Spleen (tissue), 11 donors: ENCODE measurements around the gene POLE. TPM values are rescaled to one million over a fixed set of nuclear protein-coding genes. Genes with fewer than 3 reads are reported as not detected.
A peak's percentile ranks its signal among the peaks of the same experiment; 100 is the strongest.

Experiments used
- DNase-seq: peaks from one replicate; pipeline ENCODE4 v3.0.0-alpha.2; 2020
- H3K27ac ChIP-seq, 8 donors: fragments of 200-600 bp; sonication (generic) in 7 of 8; 1 replicate in 4 of 8; 2 replicates in 4 of 8; pipeline versions ENCODE4 v1.5.0 to v1.8.0; 2016 to 2021; ENCODE audit warnings: inconsistent platforms in 4 of 8, mild to moderate bottlenecking in 4 of 8, moderate library complexity in 1 of 8
- H3K27me3 ChIP-seq, 7 donors: fragments of 200-600 bp; sonication (generic) in 6 of 7; replicated peaks in 1 of 7; 1 replicate in 4 of 7; 2 replicates in 3 of 7; pipeline versions ENCODE4 v1.5.0 to v1.8.0; 2016 to 2021; ENCODE audit warnings: inconsistent platforms in 3 of 7, mild to moderate bottlenecking in 1 of 7
- H3K36me3 ChIP-seq, 6 donors: fragments of 200-600 bp; sonication (generic) in 5 of 6; 1 replicate in 4 of 6; 2 replicates in 2 of 6; pipeline versions ENCODE4 v1.5.0 to v1.8.0; 2016 to 2021; ENCODE audit warnings: inconsistent platforms in 2 of 6
- H3K4me1 ChIP-seq, 6 donors: fragments of 200-600 bp; sonication (generic) in 5 of 6; 1 replicate in 3 of 6; 2 replicates in 3 of 6; pipeline versions ENCODE4 v1.5.0 to v1.8.0; 2016 to 2021; ENCODE audit warnings: inconsistent platforms in 3 of 6
- H3K4me3 ChIP-seq, 8 donors: fragments of 200-600 bp; sonication (generic) in 7 of 8; 1 replicate in 4 of 8; 2 replicates in 4 of 8; pipeline versions ENCODE4 v1.5.0 to v1.8.0; 2016 to 2021; ENCODE audit warnings: inconsistent platforms in 4 of 8, mild to moderate bottlenecking in 4 of 8, moderate library complexity in 2 of 8
- H3K9me3 ChIP-seq, 8 donors: fragments of 200-600 bp; sonication (generic) in 7 of 8; 1 replicate in 4 of 8; 2 replicates in 4 of 8; pipeline versions ENCODE4 v1.5.0 to v1.8.0; 2016 to 2021; ENCODE audit warnings: inconsistent platforms in 4 of 8
- POLR2A ChIP-seq, 3 donors: fragments of 450-650 bp; IDR thresholded peaks; one replicate each; pipeline ENCODE4 v1.5.1; 2017; ENCODE audit warnings: antibody characterized with exemption in 3 of 3, mild to moderate bottlenecking in 1 of 3
- POLR2AphosphoS5 ChIP-seq, 3 donors: sonication (generic); formaldehyde crosslinking; IDR thresholded peaks; one replicate each; pipeline ENCODE4 v1.5.1; 2017; ENCODE audit warnings: antibody characterized with exemption in 3 of 3
- WGBS, 5 donors: extraction: QIAGEN DNeasy Blood & Tissue Kit in 3 of 5; methylation state at CpG; one replicate each; pipeline versions ENCODE4 v1.1.5 to v1.1.7; 2013 to 2018; 5-methylcytosine and 5-hydroxymethylcytosine counted together
- intact Hi-C: fragments of 100-400 bp; cut with DNase I; formaldehyde crosslinking; loops from one replicate; pipeline ENCODE4 v1.15.0; 2023; ENCODE audit warnings: low total_unique reads
- polyA plus RNA-seq, 3 donors: library from polyadenylated mRNA; stranded (reverse); fragments of 200-250 nt; gene quantifications; one replicate each; pipeline ENCODE4 v1.2.1, GENCODE V29; 2013
- total RNA-seq, 7 donors: library from RNA; depleted of rRNA in 3 of 7; stranded (reverse); fragments of >200 nt in 3 of 7; fragmentation: NEBNext Ultra II Directional in 4 of 7; extraction: Animal tissue kit (Norgen Biotek cat#: 25700) in 4 of 7; gene quantifications; one replicate each; pipeline versions ENCODE4 v1.1.0 to v1.2.1, GENCODE V29; 2016 to 2021
- TF ChIP-seq, protein P1 (sequence below), 11 experiments: fragments of 200-600 bp in 7 of 11; fragments of 450-650 bp in 4 of 11; sonication (generic) in 4 of 11; IDR thresholded peaks in 8 of 11; conservative IDR thresholded peaks in 3 of 11; 1 replicate in 7 of 11; 2 replicates in 4 of 11; pipeline versions ENCODE4 v1.4.0 to v1.8.0; 2016 to 2021; ENCODE audit warnings: antibody characterized with exemption in 11 of 11, inconsistent platforms in 4 of 11, mild to moderate bottlenecking in 1 of 11
- donor health status: healthy with polysubstance abuse.
- donor health status: DM: no; HTN: no; CAD: no; lungs with moderate emphysema.
- donor health status: DM: no; HTN: no; CAD: no.
- donor health status: Bipolar disorder and iron deficiency.
- donor health status: healthy.
- donor health status: DM: no; HTN: no; CAD: no.
- donor health status: DM: yes; HTN: yes; CAD: no.

Gene POLE
- total and polyA plus RNA-seq, 10 donors, result 18.1 to 122 (median 89.4) TPM

GRCh38 chr12:132632521-132633228, 54.5 kb downstream of the POLE start:
- no peaks in the 10 kb centered on the region for H3K9me3 ChIP-seq
- 75 to 88% (median 83%) methylated on average over 17 of the region's 17 CpGs for WGBS, 5 donors
- H3K27me3 ChIP-seq, result no peaks in the 10 kb centered on the region
- H3K36me3 ChIP-seq, result peaks cover 2 to 100% (median 88%) of the 10 kb centered on the region in 6 donors
- H3K27ac ChIP-seq, result peak overlapping the region in 1 of 8 donors; percentile 34
- H3K4me1 ChIP-seq, result no peaks in the 10 kb centered on the region
- no peak overlapping the region for H3K4me3 ChIP-seq
- TF ChIP-seq POLR2A (IDR thresholded peaks at IDR 0.05) (no peak), POLR2AphosphoS5 (IDR thresholded peaks at IDR 0.05) (no peak)
- TF ChIP-seq, protein P1, sequence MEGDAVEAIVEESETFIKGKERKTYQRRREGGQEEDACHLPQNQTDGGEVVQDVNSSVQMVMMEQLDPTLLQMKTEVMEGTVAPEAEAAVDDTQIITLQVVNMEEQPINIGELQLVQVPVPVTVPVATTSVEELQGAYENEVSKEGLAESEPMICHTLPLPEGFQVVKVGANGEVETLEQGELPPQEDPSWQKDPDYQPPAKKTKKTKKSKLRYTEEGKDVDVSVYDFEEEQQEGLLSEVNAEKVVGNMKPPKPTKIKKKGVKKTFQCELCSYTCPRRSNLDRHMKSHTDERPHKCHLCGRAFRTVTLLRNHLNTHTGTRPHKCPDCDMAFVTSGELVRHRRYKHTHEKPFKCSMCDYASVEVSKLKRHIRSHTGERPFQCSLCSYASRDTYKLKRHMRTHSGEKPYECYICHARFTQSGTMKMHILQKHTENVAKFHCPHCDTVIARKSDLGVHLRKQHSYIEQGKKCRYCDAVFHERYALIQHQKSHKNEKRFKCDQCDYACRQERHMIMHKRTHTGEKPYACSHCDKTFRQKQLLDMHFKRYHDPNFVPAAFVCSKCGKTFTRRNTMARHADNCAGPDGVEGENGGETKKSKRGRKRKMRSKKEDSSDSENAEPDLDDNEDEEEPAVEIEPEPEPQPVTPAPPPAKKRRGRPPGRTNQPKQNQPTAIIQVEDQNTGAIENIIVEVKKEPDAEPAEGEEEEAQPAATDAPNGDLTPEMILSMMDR (IDR thresholded peaks at IDR 0.05 in 8 of 11, conservative IDR thresholded peaks at IDR 0.05 in 3 of 11), result no peak
- DNase-seq, result peak; percentile 5
- intact Hi-C loops, result no loop called here

DNA sequence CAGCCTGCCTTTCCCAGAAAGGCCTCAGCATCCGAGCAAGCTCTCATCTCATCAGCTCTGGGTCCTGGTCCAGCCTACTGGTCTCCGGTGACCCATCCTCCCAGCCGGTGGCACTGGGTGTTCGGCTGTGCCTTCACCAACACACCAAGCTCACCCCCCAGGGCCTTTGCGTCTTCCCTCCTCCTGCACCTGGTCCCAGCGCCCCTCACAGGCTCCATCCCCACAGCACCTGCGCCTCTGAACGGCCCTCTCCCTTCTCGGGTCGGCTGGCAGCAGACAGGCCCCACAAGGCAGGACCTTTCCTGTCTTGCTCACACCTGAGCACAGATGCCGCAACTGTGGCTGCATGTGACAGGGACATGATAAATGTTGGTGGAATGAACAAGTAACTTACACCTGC, 55.5 kb downstream of the POLE start:
- DNase-seq, result peak; percentile 60
- TF ChIP-seq, protein P1 (IDR thresholded peaks at IDR 0.05 in 8 of 11, conservative IDR thresholded peaks at IDR 0.05 in 3 of 11), result no peak
- TF ChIP-seq POLR2A (IDR thresholded peaks at IDR 0.05) (no peak), POLR2AphosphoS5 (IDR thresholded peaks at IDR 0.05) (no peak)
- H3K36me3 ChIP-seq, result peaks cover 2 to 100% (median 79%) of the 10 kb centered on the region in 6 donors

DNA sequence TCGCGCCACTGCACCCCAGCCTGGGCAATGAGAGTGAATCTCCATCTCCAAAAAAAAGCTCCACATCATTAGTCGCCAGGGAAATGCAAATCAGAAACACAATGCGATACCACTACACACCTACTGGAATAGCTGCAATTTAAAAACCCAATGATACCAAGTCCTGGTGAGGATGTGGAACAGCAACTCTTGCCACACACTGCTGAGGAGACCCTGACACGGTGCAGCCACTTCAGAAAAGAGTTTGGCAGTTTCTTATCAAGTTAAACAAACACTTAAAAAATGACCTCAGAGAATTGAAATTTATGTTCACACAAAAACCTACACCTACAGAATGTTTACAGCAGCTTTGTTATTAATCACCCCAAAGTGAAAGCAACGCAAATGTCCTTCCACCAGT, 56.5 kb downstream of the POLE start:
- Histone ChIP-seq H3K27ac (no peak overlapping the region), H3K36me3 (peaks cover 2 to 100% (median 77%) of the 10 kb centered on the region in 6 donors), H3K9me3 (no peaks in the 10 kb centered on the region), H3K27me3 (no peaks in the 10 kb centered on the region), H3K4me3 (no peak overlapping the region), H3K4me1 (no peaks in the 10 kb centered on the region)
- WGBS, 5 donors, result 91 to 96% (median 95%) methylated on average over 6 of the region's 6 CpGs
- intact Hi-C loops, result no loop called here
- no peak for DNase-seq
- TF ChIP-seq, protein P1 (IDR thresholded peaks at IDR 0.05 in 8 of 11, conservative IDR thresholded peaks at IDR 0.05 in 3 of 11), result no peak
- no peak for TF ChIP-seq POLR2AphosphoS5 (IDR thresholded peaks at IDR 0.05)
- TF ChIP-seq POLR2A (IDR thresholded peaks at IDR 0.05), result no peak

More for the DNA sequence above, 55.5 kb downstream of the POLE start:
- H3K4me1 ChIP-seq, result no peaks in the 10 kb centered on the region
- 93 to 97% (median 95%) methylated on average over 10 to 11 of the region's 11 CpGs for WGBS, 5 donors
- no peak overlapping the region for H3K4me3 ChIP-seq
- no peaks in the 10 kb centered on the region for H3K9me3 ChIP-seq
- no peaks in the 10 kb centered on the region for H3K27me3 ChIP-seq
- intact Hi-C loops, result no loop called here
- no peak overlapping the region for H3K27ac ChIP-seq

DNA sequence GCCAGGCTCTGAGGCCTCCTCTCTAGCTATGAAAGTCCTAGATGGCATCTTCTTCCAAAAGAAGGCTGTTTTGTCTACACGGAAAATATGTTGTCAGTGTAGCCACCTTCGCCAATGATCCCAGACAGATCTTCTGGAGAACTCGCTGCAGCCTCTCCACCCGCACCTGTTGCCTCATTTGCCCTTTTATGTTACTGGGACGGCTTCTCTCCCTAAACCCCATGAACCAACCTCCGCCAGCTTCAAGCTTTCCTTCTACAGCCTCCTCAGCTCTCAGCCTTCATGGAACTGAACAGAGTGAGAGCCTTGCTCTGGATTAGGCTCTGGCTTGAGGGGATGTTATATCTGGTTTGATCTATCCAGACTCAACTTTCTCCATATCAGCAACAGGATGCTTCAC, 57.8 kb downstream of the POLE start:
- no peaks in the 10 kb centered on the region for H3K27me3 ChIP-seq
- intact Hi-C loops, result no loop called here
- 94 to 97% (median 96%) methylated on average over 6 of the region's 6 CpGs for WGBS, 5 donors
- TF ChIP-seq, protein P1 (IDR thresholded peaks at IDR 0.05 in 8 of 11, conservative IDR thresholded peaks at IDR 0.05 in 3 of 11), result no peak
- no peak for TF ChIP-seq POLR2AphosphoS5 (IDR thresholded peaks at IDR 0.05)
- TF ChIP-seq POLR2A (IDR thresholded peaks at IDR 0.05), result no peak
- H3K4me3 ChIP-seq, result no peak overlapping the region
- H3K36me3 ChIP-seq, result peaks cover 2 to 100% (median 77%) of the 10 kb centered on the region in 6 donors
- no peaks in the 10 kb centered on the region for H3K9me3 ChIP-seq
- no peaks in the 10 kb centered on the region for H3K4me1 ChIP-seq
- peak; percentile 1 for DNase-seq
- H3K27ac ChIP-seq, result no peak overlapping the region
